Measurements from ENCODE around the gene LGI2.

The LGI2 gene

DNA sequence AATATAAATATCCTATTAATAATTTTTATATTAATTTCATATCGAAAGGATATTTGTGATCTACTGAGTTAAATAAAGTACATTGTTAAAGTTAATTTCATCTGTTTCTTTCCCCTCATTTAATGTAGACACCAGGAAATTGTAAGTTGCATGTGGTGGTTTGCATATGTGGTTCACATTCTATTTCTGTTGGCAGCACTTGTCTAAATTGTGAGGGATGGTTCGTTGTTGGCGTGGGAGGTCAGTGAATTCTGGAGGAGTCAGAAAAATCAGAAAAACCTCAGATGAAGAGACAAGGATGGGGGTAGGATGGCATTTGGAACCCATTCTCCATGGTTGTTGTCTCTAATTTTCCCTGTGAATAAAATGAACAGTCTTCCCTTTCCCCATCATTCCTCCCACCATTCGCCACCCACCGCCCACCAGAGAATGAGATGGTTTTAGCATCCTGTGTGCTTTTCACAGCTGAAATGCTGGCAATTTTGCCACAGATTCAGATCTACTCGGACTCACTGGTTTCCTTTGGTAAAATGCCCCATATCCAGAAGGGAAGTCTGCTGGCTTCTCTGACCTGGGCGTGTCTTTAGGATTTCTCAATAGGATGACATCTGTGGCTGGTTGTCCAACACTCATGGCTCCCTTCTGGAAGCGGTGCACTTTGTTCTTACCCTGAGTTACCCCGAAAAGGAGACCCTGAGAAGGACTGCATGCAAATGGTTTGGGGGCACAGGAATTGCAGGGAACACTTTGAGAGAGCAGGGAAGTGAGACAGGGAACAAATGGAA lies 52.3 kb downstream of the LGI2 start:
- no peak for DNase-seq (ENCODE audit: extremely low read depth, low read depth)
- TF ChIP-seq, protein P1, sequence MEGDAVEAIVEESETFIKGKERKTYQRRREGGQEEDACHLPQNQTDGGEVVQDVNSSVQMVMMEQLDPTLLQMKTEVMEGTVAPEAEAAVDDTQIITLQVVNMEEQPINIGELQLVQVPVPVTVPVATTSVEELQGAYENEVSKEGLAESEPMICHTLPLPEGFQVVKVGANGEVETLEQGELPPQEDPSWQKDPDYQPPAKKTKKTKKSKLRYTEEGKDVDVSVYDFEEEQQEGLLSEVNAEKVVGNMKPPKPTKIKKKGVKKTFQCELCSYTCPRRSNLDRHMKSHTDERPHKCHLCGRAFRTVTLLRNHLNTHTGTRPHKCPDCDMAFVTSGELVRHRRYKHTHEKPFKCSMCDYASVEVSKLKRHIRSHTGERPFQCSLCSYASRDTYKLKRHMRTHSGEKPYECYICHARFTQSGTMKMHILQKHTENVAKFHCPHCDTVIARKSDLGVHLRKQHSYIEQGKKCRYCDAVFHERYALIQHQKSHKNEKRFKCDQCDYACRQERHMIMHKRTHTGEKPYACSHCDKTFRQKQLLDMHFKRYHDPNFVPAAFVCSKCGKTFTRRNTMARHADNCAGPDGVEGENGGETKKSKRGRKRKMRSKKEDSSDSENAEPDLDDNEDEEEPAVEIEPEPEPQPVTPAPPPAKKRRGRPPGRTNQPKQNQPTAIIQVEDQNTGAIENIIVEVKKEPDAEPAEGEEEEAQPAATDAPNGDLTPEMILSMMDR (IDR thresholded peaks at IDR 0.05; ENCODE audit: low read depth, low read length, missing control alignments): no peak
- H3K4me3 ChIP-seq (replicated peaks; ENCODE audit: low read depth, low read length): no peak overlapping the region

DNA sequence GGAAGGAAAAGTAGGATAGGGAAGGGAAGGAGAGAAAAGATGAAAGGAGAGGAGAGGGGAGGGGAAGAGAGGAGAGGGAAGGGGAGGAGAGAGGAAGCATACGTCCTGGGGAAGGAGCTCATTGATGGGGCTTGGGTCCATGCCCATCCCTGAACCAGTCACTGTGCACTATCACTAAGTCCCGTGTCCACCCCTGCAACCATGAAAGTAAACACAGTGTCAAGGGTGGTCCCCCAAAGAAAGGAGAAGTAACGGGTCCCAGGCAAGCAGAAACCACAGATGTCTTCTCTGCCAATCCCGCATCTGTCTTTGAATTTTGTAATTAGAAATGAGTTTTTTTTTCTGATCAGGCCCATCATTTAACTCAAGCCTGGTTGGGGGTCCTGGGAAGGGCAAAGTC lies 55.2 kb downstream of the LGI2 start:
- TF ChIP-seq, protein P1 (IDR thresholded peaks at IDR 0.05; ENCODE audit: low read depth, low read length, missing control alignments): no peak
- H3K4me3 ChIP-seq (replicated peaks; ENCODE audit: low read depth, low read length): no peak overlapping the region
- no peak for DNase-seq (ENCODE audit: extremely low read depth, low read depth)

DNA sequence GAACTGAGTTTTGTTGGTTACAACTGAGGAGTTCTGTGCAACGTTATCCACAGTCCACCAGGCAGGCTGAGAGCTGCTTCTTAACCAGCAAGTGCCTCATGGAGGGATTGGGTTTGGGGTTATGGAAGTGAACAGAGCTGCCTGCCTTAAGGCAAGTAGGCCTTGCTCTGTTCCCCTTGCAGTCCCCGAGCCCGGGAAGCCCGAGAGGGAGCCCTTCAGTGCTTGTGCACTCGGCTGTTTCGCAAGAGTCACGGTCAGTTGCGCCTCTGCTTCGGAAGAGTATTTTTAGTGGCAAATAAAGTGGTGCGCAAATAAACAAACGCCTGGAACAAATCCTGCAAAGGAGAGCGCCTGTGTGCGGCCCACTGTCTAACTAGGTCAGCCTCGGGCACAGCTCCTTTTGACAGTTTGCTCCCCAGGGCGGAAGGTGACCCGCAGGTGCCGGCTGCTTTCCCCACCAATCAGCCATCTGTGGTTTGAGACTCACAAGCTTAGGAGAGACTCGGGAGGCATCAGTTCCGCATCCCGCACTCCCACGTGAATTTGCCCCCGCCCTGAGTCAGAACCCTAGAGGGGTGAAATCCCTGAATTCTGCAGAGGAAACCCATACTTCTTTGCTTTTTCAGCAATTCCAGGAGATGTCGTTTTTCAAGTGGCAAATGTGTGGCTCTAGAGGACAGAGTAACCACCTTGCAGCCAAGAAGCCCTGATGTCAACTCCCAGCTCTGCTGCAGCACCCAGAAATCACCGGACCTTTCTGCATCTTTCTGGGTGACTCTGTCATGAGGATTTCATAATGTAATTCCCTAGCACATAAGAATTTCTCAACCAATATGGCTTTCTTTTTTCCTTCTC lies 56.8 kb downstream of the LGI2 start:
- H3K4me3 ChIP-seq (replicated peaks; ENCODE audit: low read depth, low read length): no peak overlapping the region
- no peak for DNase-seq (ENCODE audit: extremely low read depth, low read depth)
- TF ChIP-seq, protein P1 (IDR thresholded peaks at IDR 0.05; ENCODE audit: low read depth, low read length, missing control alignments): no peak

DNA sequence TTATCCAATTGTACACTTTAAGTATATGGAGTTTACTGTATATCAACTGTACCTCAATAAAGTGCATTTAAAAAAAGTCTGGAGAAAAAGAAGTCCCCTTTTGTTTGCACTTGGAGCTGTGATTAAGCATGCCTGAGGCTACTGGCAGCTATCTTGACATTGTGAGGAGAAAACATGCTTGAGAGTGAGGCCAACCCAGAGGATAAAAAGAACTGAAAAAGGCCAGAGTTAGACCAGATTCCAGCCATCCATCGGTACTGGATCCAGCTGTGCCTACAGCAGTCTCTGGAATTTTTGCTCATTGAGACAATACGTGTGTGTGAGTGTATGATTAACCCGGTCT lies 57.4 kb downstream of the LGI2 start:
- DNase-seq (ENCODE audit: extremely low read depth, low read depth): no peak
- H3K4me3 ChIP-seq (replicated peaks; ENCODE audit: low read depth, low read length): no peak overlapping the region
- TF ChIP-seq, protein P1 (IDR thresholded peaks at IDR 0.05; ENCODE audit: low read depth, low read length, missing control alignments): no peak

DNA sequence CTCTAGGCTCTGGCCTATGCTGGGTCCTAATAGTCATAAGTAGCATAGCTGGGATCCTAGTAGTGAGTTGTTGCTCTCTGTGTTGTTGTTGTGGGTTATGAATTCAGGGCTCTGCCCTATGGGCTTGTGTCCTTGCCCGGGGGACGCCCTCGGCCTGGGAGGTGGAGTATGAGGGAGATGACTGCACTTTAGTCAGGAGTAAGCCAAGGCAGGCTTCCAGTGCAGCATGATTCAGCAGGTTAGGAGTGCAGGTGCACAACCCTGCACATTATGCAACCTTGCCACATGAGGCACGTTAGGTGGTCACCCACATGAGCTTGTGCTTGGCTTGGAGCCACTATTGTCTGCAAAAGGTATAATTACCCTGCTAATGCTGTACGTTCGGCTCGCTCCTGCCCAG lies 59.6 kb downstream of the LGI2 start:
- H3K4me3 ChIP-seq (replicated peaks; ENCODE audit: low read depth, low read length): no peak overlapping the region
- DNase-seq (ENCODE audit: extremely low read depth, low read depth): no peak
- TF ChIP-seq, protein P1 (IDR thresholded peaks at IDR 0.05; ENCODE audit: low read depth, low read length, missing control alignments): no peak

DNA sequence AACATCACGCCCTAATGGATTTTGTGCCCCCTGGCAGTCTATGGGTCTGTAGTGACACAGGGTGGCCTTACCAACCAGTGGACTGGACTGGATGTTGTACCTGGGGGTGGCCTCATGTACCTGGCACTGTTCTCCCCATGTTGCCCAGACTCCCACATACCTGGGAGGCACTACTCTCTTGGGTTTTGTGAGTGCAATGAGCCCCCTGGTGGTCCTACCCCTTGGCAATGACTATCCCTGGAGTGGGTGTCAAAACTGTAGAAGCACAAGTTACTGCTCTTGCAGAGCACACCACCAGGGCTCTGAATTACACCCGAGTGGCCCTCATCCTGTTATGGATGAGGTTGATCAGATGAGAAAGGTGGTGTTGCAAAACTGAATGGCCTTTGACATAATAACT lies 60.1 kb downstream of the LGI2 start:
- TF ChIP-seq, protein P1 (IDR thresholded peaks at IDR 0.05; ENCODE audit: low read depth, low read length, missing control alignments): no peak
- no peak overlapping the region for H3K4me3 ChIP-seq (replicated peaks; ENCODE audit: low read depth, low read length)
- no peak for DNase-seq (ENCODE audit: extremely low read depth, low read depth)

All from HFF-Myc (cell line).